HepG2 (cell line): ENCODE data around the gene ADCY6. TPM values are rescaled to one million over a fixed set of nuclear protein-coding genes. Genes with fewer than 3 reads are reported as not detected.
A peak's percentile ranks its signal among the peaks of the same experiment; 100 is the strongest.

Experiments
- AGO1 ChIP-seq: fragments of 200-400 bp; formaldehyde crosslinking; IDR thresholded peaks from 2 replicates; pipeline ENCODE4 v1.6.1; 2017; ENCODE audit warnings: mild to moderate bottlenecking, low read depth, low read length, moderate library complexity; ENCODE audit not compliant: poor library complexity, severe bottlenecking
- KDM1A ChIP-seq: IDR thresholded peaks from 2 replicates; pipeline ENCODE4 v1.6.1; 2016; ENCODE audit warnings: missing compliant biosample characterization
- YEATS2 ChIP-seq: sonication (generic); formaldehyde crosslinking; IDR thresholded peaks from 2 replicates; pipeline ENCODE4 v1.4.0; 2020; ENCODE audit warnings: missing genetic modification reagents, borderline replicate concordance
- YY1 ChIP-seq: IDR thresholded peaks from 2 replicates; pipeline ENCODE4 v1.6.1; 2011; ENCODE audit warnings: low read length, low read depth, moderate library complexity, mild to moderate bottlenecking; ENCODE audit not compliant: insufficient read depth, insufficient replicate concordance
- polyA plus RNA-seq, 8 experiments: library from polyadenylated mRNA; depleted of rRNA in 3 of 8; stranded (reverse) in 7 of 8; unstranded in 1 of 8; fragments of >200 nt; fragmentation: Illumina TruSeq in 4 of 8; extraction: Trizol in 4 of 8; gene quantifications; 2 replicates each; pipeline versions ENCODE4 v1.2.1 to v1.2.3, GENCODE V29; 2011 to 2016; ENCODE audit warnings: low read depth in 4 of 8, missing spikeins in 1 of 8, mixed read lengths in 1 of 8; ENCODE audit not compliant: insufficient read depth in 1 of 8
- total RNA-seq, 5 experiments: library from RNA; depleted of rRNA; stranded (reverse); fragments of >200 nt; fragmentation: Illumina TruSeq; extraction: Trizol; gene quantifications; 2 replicates each; pipeline ENCODE4 v1.2.3, GENCODE V29; 2016; ENCODE audit warnings: low read depth in 1 of 5
- TF ChIP-seq, protein P1 (sequence below): sonication (generic); formaldehyde crosslinking; IDR thresholded peaks from 2 replicates; pipeline ENCODE4 v1.4.0; 2020; ENCODE audit warnings: mild to moderate bottlenecking, missing genetic modification reagents, borderline replicate concordance

The ADCY6 gene
- total and polyA plus RNA-seq, 2 of the 13 experiments (the other 11 are each of a cell fraction or from before 2014, with no cell fraction given), result 10.6 to 11.8 TPM

DNA sequence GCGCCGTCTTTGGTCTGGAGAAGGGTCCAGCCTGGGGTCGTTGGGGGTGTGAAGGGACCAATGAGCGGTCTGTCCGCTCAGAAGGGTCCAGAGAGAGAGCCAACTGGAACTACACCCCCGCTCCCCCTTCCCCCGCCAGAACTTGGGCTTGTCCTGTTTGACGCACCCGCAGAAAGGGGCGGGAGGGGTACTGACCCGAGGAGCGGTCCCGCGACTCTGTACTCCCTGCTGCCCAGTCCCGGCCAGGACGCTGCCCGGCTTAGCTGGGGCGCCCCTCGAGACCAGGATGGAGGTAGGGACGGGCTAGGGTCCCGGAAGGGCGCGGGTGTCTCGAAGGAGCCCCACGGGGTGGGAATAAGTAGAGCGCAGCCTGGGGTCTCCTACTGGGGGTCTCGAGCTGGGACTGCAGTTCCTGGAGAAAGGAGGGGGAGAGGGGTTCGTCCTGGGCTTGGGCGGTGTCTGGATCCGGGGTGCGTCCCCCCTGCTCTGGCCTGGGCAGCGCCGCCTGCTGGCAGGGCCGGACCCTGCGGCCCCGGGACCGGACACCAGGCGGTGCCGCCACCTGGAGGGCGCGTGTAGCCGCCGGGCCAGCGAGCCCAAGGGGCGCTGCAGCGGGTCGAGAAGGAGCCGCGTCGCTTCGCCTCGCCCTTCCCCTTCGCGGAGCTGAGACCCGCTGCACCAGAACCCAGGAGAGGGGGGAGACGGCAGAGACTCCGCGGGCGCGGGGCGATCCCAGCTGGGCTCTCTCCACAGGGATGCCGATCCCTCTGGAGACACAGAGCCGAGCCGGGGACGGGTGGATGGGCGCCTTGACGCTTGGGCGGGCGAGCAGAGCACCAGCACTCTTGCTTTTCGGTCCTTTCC lies 25.6 kb upstream of the ADCY6 start (continued):
- TF ChIP-seq YY1, result peak; percentile 66
- TF ChIP-seq AGO1, result no peak
- no peak for TF ChIP-seq KDM1A (CRISPR knock-in tag)
- TF ChIP-seq, protein P1, sequence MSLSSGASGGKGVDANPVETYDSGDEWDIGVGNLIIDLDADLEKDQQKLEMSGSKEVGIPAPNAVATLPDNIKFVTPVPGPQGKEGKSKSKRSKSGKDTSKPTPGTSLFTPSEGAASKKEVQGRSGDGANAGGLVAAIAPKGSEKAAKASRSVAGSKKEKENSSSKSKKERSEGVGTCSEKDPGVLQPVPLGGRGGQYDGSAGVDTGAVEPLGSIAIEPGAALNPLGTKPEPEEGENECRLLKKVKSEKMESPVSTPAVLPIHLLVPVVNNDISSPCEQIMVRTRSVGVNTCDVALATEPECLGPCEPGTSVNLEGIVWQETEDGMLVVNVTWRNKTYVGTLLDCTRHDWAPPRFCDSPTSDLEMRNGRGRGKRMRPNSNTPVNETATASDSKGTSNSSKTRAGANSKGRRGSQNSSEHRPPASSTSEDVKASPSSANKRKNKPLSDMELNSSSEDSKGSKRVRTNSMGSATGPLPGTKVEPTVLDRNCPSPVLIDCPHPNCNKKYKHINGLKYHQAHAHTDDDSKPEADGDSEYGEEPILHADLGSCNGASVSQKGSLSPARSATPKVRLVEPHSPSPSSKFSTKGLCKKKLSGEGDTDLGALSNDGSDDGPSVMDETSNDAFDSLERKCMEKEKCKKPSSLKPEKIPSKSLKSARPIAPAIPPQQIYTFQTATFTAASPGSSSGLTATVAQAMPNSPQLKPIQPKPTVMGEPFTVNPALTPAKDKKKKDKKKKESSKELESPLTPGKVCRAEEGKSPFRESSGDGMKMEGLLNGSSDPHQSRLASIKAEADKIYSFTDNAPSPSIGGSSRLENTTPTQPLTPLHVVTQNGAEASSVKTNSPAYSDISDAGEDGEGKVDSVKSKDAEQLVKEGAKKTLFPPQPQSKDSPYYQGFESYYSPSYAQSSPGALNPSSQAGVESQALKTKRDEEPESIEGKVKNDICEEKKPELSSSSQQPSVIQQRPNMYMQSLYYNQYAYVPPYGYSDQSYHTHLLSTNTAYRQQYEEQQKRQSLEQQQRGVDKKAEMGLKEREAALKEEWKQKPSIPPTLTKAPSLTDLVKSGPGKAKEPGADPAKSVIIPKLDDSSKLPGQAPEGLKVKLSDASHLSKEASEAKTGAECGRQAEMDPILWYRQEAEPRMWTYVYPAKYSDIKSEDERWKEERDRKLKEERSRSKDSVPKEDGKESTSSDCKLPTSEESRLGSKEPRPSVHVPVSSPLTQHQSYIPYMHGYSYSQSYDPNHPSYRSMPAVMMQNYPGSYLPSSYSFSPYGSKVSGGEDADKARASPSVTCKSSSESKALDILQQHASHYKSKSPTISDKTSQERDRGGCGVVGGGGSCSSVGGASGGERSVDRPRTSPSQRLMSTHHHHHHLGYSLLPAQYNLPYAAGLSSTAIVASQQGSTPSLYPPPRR (CRISPR knock-in tag), result no peak
- TF ChIP-seq YEATS2 (CRISPR knock-in tag), result no peak
